D341Med (cell line): ENCODE data around the gene ATP6V1G2.
A peak's percentile ranks its signal among the peaks of the same experiment; 100 is the strongest.
"Not testable (repeated sequence)": the region's sequence is repeated elsewhere in the genome, so short reads cannot be mapped to it uniquely, and the experiment has no call there.

Source experiments
- DNase-seq: peaks from one replicate; pipeline ENCODE4 v3.0.0; 2012; ENCODE audit warnings: low spot score

Gene ATP6V1G2

DNA sequence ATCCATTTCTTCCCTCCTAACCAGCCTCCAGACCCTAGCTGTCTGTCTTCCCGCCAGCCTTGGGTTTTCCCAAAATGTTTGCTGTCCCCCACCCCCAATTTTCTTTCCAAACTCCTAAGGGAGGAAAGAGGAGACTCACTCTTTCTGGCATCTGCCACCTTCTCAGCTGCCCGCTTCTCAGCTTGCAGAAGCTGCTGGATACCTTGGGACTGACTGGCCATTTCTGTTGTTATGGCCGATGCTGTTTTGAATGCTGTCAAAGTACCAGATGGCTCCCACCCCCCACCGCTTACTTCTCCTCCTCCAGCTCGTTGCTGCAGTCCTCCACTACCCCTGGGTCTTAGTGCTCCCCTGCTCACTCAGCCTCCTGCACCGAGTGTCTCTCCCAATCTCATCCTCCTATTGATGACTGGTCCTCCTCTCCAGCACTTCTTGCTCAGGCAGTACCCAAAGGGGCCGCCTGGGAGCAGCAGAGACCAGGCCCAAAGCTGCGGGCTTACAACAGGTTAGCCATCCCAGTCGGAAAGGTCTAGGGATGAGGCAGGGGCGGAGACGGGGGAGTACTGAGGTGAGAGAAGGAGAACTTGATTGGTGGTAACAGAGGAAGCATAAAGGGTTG, at the start of gene ATP6V1G2:
ATP6V1G2 (minus strand) TSS at position 270 of the 619 bp plus-strand sequence; CDS start at position 221, 49 bp downstream.
- peak; percentile 83 for DNase-seq

DNA sequence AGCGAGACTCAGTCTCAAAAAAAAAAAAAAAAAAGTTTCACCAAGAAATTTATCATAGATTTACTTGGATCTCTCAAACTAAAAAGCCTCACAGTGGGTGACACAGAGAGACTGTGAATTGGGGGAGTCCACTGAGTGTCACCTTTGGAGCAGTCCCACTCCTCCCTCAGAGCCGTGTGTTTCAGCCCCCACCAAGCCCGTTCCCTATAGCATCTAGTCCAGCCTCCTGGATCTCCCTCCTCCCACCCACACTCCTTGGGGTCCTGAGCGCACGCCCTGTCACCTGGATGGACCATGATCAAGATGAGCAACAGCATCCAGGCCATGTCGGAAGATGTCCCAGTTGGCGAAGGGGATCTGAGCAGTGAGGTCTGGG, 46.0 kb upstream of the ATP6V1G2 start:
- DNase-seq = no peak

DNA sequence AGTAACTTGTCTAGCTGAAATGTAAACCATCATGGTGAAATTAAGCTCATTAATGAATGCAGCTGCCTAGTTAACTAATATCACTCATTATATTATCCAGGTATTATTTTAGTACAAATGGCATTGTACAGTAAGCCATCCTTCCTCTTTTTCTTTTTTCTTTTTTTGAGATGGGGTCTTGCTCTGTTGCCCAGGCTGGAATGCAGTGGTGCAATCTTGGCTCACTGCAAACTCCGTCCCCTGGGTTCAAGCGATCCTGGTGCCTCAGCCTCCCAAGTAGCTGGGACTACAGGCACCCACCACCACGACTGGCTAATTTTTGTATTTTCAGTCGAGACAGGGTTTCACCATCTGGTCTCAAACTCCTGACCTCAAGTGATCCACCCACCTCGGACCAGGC, 44.3 kb upstream of the ATP6V1G2 start:
- not testable (repeated sequence) for DNase-seq

DNA sequence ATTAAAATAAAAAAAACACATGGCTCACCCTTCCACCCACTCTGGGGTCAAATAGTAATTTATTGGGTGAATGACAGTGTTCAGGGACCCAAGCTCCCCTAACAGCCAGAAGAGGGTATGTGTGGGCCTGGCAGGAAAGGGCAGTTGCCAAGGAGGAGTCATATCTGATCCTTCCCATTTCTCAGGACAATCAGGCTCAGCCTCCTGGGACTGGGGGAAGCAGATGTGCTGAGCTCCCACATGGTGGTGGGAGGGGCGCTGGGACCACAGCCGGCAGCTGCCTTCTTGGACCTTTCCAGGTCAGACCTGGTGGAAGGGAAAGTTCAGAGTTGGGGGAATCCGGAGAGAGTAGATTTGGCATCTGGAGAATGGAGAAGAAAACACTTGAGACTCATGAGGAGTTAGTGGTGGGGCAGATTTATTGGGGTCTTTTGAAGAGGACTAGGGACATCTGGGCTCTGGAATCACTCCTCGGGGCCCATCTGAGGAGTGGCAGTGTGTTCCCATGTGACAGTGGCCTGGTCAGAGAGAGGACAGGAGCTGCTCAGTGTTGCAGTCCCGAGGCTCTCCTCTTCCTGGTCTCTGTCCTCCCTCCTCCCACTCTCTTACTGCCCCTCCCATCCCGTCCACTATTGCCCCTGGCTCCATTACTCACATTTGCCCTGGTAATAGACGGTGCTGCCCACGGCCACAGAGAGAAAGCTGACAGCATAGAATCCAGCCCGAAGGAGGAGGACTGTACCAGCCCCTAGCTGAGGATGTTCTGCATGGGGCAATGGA, 42.7 kb upstream of the ATP6V1G2 start:
- DNase-seq = no peak

DNA sequence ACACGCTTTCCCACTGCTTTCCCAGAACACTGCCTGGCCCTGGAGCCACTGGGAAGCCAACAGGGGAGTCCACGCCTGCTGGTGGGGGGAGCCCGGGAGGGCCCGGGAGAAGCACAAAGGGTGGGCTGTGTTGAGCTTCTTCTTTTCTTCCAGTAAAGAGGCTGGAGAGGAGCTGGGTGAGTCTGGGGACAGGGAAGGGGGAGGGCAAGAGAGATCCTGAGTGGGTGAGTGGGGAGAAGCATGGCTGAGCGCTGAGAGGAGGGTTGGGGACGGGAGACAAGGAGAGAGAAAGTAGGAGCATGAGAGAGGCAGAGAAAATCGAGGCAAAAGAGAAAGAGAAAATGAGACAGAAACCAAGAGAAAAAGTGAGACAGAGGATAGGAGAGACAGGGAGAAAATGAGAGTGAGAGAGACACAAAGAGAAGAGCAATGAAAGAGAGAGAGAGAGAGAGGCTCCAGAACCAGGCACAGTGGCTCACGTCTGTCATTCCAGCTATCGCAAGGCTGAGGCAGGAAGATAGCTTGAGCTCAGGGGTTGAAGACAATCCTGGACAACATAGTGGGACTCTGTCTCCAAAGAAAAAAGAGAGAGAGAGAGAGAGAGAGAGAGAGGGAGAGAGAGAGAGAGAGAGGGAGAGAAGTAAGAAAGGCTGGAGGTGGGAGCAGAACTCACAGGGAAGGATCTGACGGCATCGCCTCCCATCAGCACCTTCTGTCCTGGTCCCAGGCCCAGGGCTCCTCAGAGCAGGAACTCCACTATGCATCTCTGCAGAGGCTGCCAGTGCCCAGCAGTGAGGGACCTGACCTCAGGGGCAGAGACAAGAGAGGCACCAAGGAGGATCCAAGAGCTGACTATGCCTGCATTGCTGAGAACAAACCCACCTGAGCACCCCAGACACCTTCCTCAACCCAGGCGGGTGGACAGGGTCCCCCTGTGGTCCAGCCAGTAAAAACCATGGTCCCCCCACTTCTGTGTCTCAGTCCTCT, 41.7 kb upstream of the ATP6V1G2 start:
- DNase-seq = no peak

DNA sequence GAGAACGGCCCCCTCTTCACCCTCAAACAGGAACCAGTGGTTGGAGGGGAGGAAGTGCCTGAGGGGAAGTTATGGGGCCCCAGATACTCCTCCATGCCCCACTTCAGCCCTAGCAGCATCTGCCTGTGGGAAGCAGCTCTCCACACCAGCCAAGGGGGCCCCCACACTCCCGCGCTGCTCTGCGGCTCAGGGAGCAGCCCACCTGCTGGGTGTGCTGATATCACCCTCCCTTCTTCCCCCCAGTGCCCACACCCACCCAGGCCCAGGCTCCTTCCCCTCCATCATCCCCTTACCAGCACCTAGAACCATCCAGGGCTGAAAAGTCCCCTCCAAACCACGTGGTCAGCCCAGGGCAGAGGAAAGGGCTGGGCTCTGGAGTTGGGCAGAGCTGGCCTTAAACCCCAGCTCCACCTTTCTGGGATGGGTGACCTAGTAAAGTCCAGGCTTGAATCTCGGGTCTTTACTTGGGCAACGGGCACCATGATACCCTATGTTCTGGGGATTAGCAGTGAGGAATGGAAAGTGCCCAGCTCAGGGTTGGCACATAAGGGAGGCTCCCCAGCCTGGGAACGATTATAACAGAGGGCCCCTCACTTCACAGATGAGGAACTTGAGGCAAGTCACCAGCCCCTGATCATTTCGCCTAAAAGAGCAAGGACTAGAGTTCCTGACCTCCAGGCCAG, 40.3 kb upstream of the ATP6V1G2 start:
- no peak for DNase-seq

DNA sequence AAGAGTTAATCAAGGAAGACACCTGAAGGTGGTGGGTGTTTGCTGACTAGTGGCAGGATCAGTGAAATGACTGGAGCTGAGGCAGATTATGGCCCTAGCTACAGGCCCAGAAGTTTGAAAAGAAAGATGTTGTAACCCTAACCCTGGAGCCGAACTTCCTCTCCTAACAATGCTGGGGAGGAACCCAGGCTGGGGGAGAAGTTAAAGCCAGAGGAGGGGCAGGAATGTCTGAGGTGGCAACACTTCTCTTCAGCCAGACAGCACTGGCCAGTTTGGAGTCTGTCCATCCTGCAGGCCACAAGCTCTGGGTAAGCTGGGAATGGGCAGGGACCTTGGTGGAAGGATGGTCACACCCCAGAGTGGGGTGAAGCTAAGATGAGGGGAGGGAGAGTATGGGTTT, 39.6 kb upstream of the ATP6V1G2 start, which contains the start of gene LST1:
LST1 (plus strand) TSS at position 270 of the 400 bp plus-strand sequence. CDS start 1,023 bp downstream, outside the sequence.
- DNase-seq = no peak

DNA sequence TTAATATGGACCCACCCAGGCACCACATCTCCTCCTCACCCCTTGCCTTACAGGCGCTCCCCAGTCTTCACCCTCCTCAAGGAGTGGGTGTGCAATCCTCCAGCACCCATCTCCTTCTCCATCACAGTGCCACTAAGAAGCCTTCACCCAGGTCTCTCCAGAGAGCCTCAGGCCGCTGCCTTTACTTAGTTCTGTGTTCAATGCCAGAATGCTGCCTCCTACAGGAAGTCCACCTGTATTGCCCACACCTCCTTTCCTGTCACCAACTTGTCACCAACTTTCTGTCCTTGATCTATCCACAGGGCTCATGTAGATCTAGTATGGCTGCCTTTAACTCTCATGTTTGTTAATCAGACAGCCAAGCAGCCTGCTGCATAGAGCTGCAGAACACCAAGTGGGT, 39.1 kb upstream of the ATP6V1G2 start:
- DNase-seq = no peak

DNA sequence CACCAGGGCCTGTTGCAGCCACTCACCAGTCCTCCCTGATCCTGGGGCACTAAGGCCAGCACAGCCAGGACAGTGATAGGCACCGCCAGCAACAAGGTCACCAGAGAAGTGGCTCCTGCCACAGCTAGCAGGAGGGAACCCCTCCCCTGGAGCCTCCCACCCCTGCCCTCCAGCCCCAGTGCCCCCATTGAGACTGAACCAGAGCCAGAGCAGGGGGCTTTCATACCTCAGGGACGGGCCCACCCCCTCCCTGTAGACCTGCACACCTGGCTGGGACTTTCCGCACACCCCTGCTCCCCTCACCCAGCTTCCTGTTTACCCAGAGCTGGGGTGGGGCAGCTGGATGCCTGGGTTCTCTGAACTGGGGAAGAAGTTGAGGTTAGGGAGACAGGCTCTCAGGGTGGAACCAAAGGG, 35.8 kb upstream of the ATP6V1G2 start, which contains the start of gene LTB:
LTB (minus strand) TSS at position 195 of the 414 bp plus-strand sequence; CDS start at position 188, 7 bp downstream.
- DNase-seq = no peak

DNA sequence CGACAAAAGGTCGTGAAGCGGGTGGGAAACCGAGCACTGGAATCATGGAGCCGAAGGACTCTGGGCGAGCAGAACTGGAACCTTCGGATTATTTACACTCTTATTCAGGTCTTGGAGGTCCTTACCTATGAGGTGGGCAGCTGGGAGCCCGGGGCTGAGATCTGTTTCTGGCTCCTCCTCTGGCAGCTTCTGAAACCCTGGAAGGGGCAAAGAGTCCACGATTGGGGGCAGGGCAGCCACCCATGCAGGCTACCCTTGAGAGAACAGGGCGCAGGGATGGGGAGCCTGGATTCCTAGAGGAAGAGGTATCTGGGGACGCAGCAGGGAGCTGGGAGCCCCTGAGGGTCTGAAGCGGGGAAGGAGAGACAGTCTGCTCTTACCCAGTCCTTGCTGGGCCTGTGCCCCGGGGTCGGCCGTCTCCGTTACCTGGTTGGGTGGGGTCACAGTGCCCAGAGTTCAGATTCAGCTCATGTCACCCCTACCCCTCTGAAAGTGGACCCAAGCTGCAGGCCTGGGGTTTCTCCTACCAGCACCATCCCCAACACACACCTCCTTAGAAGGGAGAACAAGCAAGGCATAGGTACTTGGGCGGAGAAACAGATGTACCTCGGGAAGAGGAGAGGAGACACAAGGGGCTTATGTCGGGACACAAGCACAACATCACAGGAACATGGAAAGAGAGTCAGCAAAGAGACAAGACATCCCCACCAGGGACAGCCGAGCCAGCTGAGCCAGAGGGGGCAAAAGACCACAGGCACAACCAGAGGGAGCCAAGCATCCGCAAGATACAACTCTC, 35.2 kb upstream of the ATP6V1G2 start:
- no peak for DNase-seq

DNA sequence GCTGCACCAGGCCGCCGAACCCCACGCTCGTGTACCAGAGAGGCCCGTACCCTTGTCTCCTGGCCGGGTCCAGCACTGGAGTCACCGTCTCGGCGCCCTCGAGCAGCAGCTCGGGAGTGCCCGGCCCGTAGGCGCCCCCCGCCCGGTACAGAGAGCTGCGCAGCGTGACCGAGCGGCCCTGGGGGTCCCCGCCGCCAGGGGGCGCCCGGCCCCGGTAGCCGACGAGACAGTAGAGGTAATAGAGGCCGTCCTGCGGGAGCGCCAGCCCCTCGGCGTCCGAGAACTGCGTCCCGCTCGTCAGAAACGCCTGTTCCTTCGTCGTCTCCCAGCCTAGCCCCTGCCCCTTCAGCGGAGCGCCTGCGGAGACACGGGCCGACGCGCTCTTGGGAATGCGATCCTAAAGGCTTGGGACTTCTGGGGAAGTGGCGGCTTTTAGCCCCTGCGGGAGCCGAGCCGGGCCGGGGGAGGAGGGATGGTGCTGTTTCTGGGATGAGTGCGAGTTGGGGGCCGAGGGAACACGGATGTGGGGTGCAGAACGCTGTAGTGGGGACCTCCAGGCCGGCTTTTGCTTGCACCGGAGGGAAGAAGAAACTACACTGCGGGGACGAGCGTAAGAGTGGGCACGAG, 34.5 kb upstream of the ATP6V1G2 start:
- DNase-seq = peak; percentile 97

DNA sequence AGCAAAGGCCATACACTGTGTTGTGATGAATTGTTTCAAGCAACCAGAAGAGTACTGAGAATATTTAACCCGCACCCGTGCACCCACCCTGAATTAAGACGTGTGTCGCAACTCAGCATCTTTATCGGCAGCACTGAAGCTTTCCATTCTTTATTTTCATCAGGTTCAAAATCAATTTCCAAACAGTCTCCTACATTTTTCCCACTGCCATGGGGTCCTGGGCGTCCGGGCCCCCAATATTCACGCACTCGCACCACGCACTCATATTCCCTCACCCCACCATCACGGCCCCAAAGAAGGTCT, 34.0 kb upstream of the ATP6V1G2 start:
- no peak for DNase-seq

DNA sequence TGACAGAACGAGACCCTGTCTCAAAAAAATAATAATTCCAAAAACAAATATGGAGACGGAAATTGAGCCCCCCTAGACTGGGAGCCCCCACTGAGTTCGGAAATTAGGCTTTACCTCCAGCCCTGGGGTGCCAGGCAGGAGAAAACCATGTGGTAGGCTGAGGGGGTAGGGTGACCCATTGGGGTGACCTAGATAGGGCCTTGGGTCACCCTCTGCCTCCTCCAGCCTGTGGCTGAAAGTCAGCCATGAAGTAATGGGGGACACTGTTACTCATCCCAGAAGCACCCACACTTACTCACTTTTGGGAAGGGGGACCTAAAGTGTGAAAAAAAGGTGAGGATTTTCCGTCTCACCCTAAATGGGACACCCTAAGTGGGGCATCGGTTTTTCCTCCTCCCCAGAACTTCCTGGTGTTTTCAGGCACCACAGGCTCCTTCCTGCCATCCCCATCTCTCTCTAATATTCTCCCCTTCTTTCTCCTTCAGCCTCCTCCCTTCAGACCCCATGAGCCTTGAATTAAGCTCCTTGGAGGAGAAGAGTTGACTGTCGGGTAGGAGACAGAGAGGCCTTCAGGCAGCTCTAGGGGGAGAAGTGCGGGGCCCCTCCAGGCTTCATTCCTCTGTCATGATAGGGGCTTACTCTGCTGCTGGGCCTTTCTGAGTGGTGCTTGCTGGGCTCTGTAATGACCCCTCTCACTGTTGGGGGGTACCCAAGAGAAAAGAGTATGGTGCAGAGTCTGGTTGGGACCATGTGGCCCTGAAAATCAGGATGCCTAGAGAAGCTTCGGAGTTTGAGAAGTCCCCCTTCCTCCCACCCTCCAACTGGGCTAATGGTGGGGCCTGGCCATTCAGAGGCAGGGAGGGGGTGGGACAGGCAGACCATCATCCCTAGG, 33.4 kb upstream of the ATP6V1G2 start:
- no peak for DNase-seq

DNA sequence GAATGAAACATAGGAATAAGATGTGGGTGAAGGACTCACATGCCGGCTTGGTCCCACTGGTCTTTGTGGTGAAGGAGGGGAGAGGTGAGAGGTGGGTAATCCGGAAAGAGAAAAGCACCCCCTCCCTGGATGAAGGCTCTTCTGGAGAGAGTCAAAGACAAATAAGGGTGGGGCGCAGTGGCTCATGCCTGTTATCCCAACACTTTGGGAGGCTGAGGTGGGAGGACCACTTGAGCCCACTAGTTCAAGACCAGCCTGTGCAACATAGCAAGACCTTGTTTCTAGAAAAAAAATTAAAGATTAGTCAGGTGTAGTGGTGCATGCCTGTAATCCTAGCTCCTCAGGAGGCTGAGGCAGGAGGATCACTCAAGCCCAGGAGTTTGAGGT, 32.7 kb upstream of the ATP6V1G2 start:
- no peak for DNase-seq

DNA sequence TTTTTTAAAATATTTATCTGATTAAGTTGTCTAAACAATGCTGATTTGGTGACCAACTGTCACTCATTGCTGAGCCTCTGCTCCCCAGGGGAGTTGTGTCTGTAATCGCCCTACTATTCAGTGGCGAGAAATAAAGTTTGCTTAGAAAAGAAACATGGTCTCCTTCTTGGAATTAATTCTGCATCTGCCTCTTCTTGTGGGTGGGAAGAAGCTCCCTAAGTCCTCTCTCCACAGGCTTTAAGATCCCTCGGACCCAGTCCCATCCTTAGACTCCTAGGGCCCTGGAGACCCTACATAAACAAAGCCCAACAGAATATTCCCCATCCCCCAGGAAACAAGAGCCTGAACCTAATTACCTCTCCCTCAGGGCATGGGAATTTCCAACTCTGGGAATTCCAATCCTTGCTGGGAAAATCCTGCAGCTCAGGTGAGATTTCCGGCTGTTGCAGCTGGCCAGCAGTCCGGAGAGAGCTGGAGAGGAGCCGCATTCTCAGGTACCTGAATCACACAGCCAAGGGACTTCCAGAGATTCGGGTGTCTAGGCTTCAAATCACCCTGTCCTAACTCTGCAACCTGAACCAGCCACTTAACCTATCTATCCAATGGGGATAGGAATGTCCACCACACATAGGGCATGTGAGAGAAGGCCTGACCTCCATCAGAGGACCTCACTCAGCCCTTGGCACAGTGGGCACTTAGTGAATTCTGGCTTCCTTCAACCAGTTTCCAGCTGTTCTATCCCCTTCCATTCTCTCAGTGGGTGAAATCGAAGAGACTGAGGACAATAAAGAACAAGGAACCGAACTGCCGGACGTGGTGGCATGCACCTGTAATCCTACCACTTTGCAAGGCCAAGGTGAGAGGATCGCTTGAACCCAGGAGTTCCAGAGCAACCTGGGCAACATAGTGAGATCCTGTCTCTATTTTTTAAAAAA, 32.0 kb upstream of the ATP6V1G2 start:
- DNase-seq = no peak

DNA sequence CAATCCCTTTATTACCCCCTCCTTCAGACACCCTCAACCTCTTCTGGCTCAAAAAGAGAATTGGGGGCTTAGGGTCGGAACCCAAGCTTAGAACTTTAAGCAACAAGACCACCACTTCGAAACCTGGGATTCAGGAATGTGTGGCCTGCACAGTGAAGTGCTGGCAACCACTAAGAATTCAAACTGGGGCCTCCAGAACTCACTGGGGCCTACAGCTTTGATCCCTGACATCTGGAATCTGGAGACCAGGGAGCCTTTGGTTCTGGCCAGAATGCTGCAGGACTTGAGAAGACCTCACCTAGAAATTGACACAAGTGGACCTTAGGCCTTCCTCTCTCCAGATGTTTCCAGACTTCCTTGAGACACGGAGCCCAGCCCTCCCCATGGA, 31.2 kb upstream of the ATP6V1G2 start:
- DNase-seq = no peak

DNA sequence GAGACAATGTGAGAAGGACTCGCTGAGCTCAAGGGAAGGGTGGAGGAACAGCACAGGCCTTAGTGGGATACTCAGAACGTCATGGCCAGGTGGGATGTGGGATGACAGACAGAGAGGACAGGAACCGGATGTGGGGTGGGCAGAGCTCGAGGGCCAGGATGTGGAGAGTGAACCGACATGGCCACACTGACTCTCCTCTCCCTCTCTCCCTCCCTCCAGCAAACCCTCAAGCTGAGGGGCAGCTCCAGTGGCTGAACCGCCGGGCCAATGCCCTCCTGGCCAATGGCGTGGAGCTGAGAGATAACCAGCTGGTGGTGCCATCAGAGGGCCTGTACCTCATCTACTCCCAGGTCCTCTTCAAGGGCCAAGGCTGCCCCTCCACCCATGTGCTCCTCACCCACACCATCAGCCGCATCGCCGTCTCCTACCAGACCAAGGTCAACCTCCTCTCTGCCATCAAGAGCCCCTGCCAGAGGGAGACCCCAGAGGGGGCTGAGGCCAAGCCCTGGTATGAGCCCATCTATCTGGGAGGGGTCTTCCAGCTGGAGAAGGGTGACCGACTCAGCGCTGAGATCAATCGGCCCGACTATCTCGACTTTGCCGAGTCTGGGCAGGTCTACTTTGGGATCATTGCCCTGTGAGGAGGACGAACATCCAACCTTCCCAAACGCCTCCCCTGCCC, 30.6 kb upstream of the ATP6V1G2 start:
- DNase-seq = no peak
